Endothelial cell of umbilical vein (primary cell): ENCODE data around the gene ZNF101. TPM values are rescaled to one million over a fixed set of nuclear protein-coding genes. Genes with fewer than 3 reads are reported as not detected.
"Not testable (repeated sequence)": the region's sequence is repeated elsewhere in the genome, so short reads cannot be mapped to it uniquely, and the experiment has no call there.

ENCODE experiments used
- BruUV-seq: library from RNA; stranded (reverse); fragments of 400-500 nt; replicated peaks from 2 replicates; lab custom pipeline; 2021; lab: Mats Ljungman, UMichigan
- CTCF ChIA-PET: fragments of 300-600, 350-600 bp; sonication (Branson Sonifier 250); formaldehyde crosslinking; loops from one replicate; lab custom pipeline; 2021; ENCODE audit warnings: antibody characterized with exemption, inconsistent platforms; lab: Charles Lee
- POLR2A ChIA-PET: fragments of 300-600, 350-600 bp; sonication (Branson Sonifier 250); formaldehyde crosslinking; loops from one replicate; lab custom pipeline; 2021; ENCODE audit warnings: antibody characterized with exemption, inconsistent platforms; lab: Charles Lee
- DNase-seq: peaks from one replicate; pipeline ENCODE4 v3.0.0-alpha.2; 2011; ENCODE audit warnings: low read depth, low spot score
- FAIRE-seq: peaks from 2 replicates; lab custom pipeline; 2011; peaks lifted over from hg19 to GRCh38; lab: Jason Lieb, UNC
- H2AFZ ChIP-seq: 2 replicates; pipeline ENCODE4 v1.6.0; 2012; ENCODE audit warnings: low read depth, low read length, control low read depth, inconsistent platforms
- H3K27ac ChIP-seq: 2 replicates; pipeline ENCODE4 v1.5.1; 2011; ENCODE audit warnings: low read depth, mild to moderate bottlenecking, control low read depth, low read length, moderate library complexity; ENCODE audit not compliant: insufficient read depth
- H3K27me3 ChIP-seq, 2 experiments: 2 replicates each; pipeline versions ENCODE4 v1.6.0 to v1.6.1; 2011; ENCODE audit warnings: low read length in 2 of 2, mixed read lengths in 1 of 2; ENCODE audit not compliant: control insufficient read depth in 2 of 2, insufficient read depth in 2 of 2
- H3K36me3 ChIP-seq, 2 experiments: 2 replicates in 1 of 2; 3 replicates in 1 of 2; pipeline ENCODE4 v1.5.1; 2011; ENCODE audit warnings: low read length in 2 of 2, mild to moderate bottlenecking in 1 of 2, moderate library complexity in 1 of 2; ENCODE audit not compliant: control insufficient read depth in 2 of 2, insufficient read depth in 2 of 2; ENCODE audit errors: extremely low read depth in 1 of 2
- H3K4me1 ChIP-seq: 3 replicates; pipeline ENCODE4 v1.5.1; 2011; ENCODE audit warnings: mild to moderate bottlenecking, low read length; ENCODE audit not compliant: control insufficient read depth, insufficient read depth; ENCODE audit errors: extremely low read depth
- H3K4me2 ChIP-seq: 2 replicates; pipeline ENCODE4 v1.6.1; 2011; ENCODE audit warnings: low read length, control low read depth, mixed read lengths; ENCODE audit not compliant: insufficient read depth
- H3K4me3 ChIP-seq, 3 experiments: fragments of 200-600 bp in 1 of 3; sonication (generic), shearing (Covaris generic) in 1 of 3; replicated peaks in 1 of 3; 2 replicates each; pipeline ENCODE4 v1.5.1; 2011 to 2016; ENCODE audit warnings: control low read depth in 3 of 3, low read length in 3 of 3, mild to moderate bottlenecking in 2 of 3, inconsistent platforms in 1 of 3, low read depth in 1 of 3, moderate library complexity in 1 of 3; ENCODE audit not compliant: insufficient read depth in 1 of 3
- H3K79me2 ChIP-seq: 2 replicates; pipeline ENCODE4 v1.6.0; 2012; ENCODE audit warnings: low read length, inconsistent platforms; ENCODE audit not compliant: control insufficient read depth, insufficient read depth
- H3K9ac ChIP-seq: replicated peaks from 2 replicates; pipeline ENCODE3; 2011; ENCODE audit warnings: low read length, control low read depth; ENCODE audit not compliant: insufficient read depth; ENCODE audit errors: extremely low read depth
- H3K9me1 ChIP-seq: replicated peaks from 3 replicates; pipeline ENCODE4 v1.6.0; 2011; ENCODE audit warnings: mild to moderate bottlenecking, low read length; ENCODE audit not compliant: control insufficient read depth, insufficient read depth; ENCODE audit errors: extremely low read depth
- H3K9me3 ChIP-seq: replicated peaks from 2 replicates; pipeline ENCODE4 v1.5.1; 2012; ENCODE audit warnings: low read length, inconsistent platforms; ENCODE audit not compliant: control insufficient read depth, insufficient read depth
- H4K20me1 ChIP-seq: replicated peaks from 2 replicates; pipeline ENCODE3; 2011; ENCODE audit warnings: mild to moderate bottlenecking, low read length; ENCODE audit not compliant: control insufficient read depth, insufficient read depth; ENCODE audit errors: extremely low read depth
- CTCF ChIP-seq, 2 donors: IDR thresholded peaks; 1 replicate in 1 of 2; 2 replicates in 1 of 2; pipeline ENCODE4 v1.5.1; 2011; ENCODE audit warnings: low read length in 2 of 2, mild to moderate bottlenecking in 2 of 2, moderate library complexity in 2 of 2, control low read depth in 1 of 2, inconsistent platforms in 1 of 2, low read depth in 1 of 2; ENCODE audit not compliant: insufficient read depth in 1 of 2; ENCODE audit errors: extremely low read depth in 1 of 2
- EZH2 ChIP-seq: IDR thresholded peaks from 2 replicates; pipeline ENCODE4 v1.6.1; 2012; ENCODE audit warnings: borderline replicate concordance, low read depth, mild to moderate bottlenecking, moderate library complexity, low read length, inconsistent platforms; ENCODE audit not compliant: severe bottlenecking
- FOS ChIP-seq: IDR thresholded peaks from 2 replicates; pipeline ENCODE4 v1.6.1; 2011; ENCODE audit warnings: mild to moderate bottlenecking, low read length, moderate library complexity, borderline replicate concordance; ENCODE audit not compliant: insufficient read depth
- GATA2 ChIP-seq: IDR thresholded peaks from 2 replicates; pipeline ENCODE4 v1.7.0; 2011; ENCODE audit warnings: low read depth, mild to moderate bottlenecking, moderate library complexity, mixed read lengths, low read length; ENCODE audit not compliant: insufficient read length, insufficient read depth
- JUN ChIP-seq: IDR thresholded peaks from 2 replicates; pipeline ENCODE4 v1.6.1; 2011; ENCODE audit warnings: borderline replicate concordance, low read depth; ENCODE audit not compliant: insufficient read length, insufficient read depth
- MYC ChIP-seq: IDR thresholded peaks from one replicate; pipeline ENCODE4 v1.6.1; 2011; ENCODE audit warnings: mild to moderate bottlenecking, low read depth, low read length
- POLR2A ChIP-seq: IDR thresholded peaks from 2 replicates; pipeline ENCODE4 v1.6.1; 2012; ENCODE audit warnings: low read depth, mild to moderate bottlenecking, control low read depth, low read length
- POLR2AphosphoS5 ChIP-seq: IDR thresholded peaks from 2 replicates; pipeline ENCODE4 v1.6.1; 2012; ENCODE audit warnings: low read depth, mild to moderate bottlenecking, control low read depth, low read length, moderate library complexity; ENCODE audit not compliant: insufficient read depth
- dilution Hi-C: fragments of 300-500 bp; cut with MboI; formaldehyde crosslinking; loops from one replicate; pipeline ENCODE4 v1.15.0; 2019; ENCODE audit warnings: low sequenced_read_pairs; ENCODE audit not compliant: extremely low pct_ligation_motif_present
- intact Hi-C: fragments of 100-400 bp; cut with micrococcal nuclease; formaldehyde crosslinking; loops from one replicate; pipeline ENCODE4 v1.10.0; 2022
- polyA plus RNA-seq, 4 experiments: library from polyadenylated mRNA; depleted of rRNA in 3 of 4; stranded (reverse) in 3 of 4; unstranded in 1 of 4; fragments of >200 nt; gene quantifications; 2 replicates each; pipeline versions ENCODE4 v1.2.1 to v1.2.3, GENCODE V29; 2011 to 2012; ENCODE audit warnings: missing spikeins in 1 of 4
- total RNA-seq: library from RNA; stranded (reverse); gene quantifications from 2 replicates; pipeline ENCODE4 v1.2.3, GENCODE V29; 2021
- TF ChIP-seq, protein P1 (sequence below): IDR thresholded peaks from 2 replicates; pipeline ENCODE4 v1.6.1; 2011; ENCODE audit not compliant: insufficient read depth, insufficient read length

Gene ZNF101
- total and polyA plus RNA-seq, 2 donors (not counting 3 experiments of a cell fraction or from before 2014, with no cell fraction given), result 2.8 to 12.8 TPM

DNA sequence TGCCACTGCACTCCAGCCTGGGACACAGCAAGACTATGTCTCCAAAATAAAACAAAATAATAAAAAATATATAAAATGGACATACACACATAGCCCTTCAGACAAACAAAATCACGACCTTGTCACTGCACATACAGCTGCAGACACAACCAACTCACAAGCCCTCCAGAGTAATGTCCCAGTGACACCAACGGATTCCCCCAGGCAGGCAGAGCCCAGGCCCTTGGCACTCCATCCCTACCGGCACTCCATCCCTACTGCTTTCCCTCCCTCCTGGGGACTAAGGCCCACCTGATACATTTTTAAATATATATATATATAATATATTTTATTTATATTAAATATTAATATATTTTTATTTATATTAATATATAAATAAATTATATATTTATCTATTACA is 18.5 kb downstream of the ZNF101 start:
- intact Hi-C loops, result no loop called here

DNA sequence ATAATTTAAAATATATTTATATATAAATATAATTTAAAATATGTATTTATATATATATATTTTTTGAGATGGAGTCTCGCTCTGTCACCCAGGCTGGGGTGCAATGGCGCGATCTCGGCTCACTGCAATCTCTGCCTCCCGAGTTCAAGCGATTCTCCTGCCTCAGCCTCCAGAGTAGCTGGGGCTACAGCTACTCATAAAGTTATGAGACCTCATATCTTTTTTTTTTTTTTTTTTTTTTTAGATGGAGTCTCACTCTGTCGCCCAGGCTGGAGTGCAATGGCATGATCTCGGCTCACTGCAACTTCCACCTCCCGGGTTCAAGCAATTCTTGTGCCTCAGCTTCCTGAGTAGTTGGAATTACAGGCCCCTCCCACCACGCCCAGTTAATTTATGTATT is 20.4 kb downstream of the ZNF101 start:
- dilution Hi-C loops, H3K9me1 ChIP-seq, BruUV-seq: not testable (repeated sequence)

More for the DNA sequence above, 18.5 kb downstream of the ZNF101 start:
- POLR2A ChIA-PET, result no interaction called here
- FAIRE-seq, result no peak
- Histone ChIP-seq H3K4me2 (no peak overlapping the region), H3K27me3 (no peaks in the 10 kb centered on the region), H3K79me2 (no peaks in the 10 kb centered on the region), H2AFZ (no peak overlapping the region), H3K9me3 (no peaks in the 10 kb centered on the region), H3K4me3 (no peak overlapping the region), H3K27ac (no peak overlapping the region), H4K20me1 (no peaks in the 10 kb centered on the region), H3K36me3 (no peaks in the 10 kb centered on the region), H3K9me1 (no peaks in the 10 kb centered on the region), H3K9ac (no peak overlapping the region), H3K4me1 (no peaks in the 10 kb centered on the region)
- DNase-seq, result no peak
- BruUV-seq, result no TSS peak
- CTCF ChIA-PET, result no interaction called here
- no peak for TF ChIP-seq GATA2
- TF ChIP-seq POLR2AphosphoS5, result no peak
- TF ChIP-seq, protein P1, sequence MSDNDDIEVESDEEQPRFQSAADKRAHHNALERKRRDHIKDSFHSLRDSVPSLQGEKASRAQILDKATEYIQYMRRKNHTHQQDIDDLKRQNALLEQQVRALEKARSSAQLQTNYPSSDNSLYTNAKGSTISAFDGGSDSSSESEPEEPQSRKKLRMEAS, result no peak
- TF ChIP-seq MYC, result no peak
- no peak for TF ChIP-seq EZH2
- no peak for TF ChIP-seq JUN
- no peak for TF ChIP-seq CTCF (IDR thresholded peaks at IDR 0.05; ENCODE audit: extremely low read depth in 1 of 2, insufficient read depth in 1 of 2, low read depth in 1 of 2, low read length in 2 of 2)
- no peak for TF ChIP-seq POLR2A
- no peak for TF ChIP-seq FOS
- dilution Hi-C loops, result no loop called here

More for the DNA sequence above, 20.4 kb downstream of the ZNF101 start:
- FAIRE-seq, H3K36me3 ChIP-seq, H2AFZ ChIP-seq, H3K27ac ChIP-seq, H3K27me3 ChIP-seq, H4K20me1 ChIP-seq, H3K4me1 ChIP-seq, H3K4me3 ChIP-seq, H3K9ac ChIP-seq, H3K79me2 ChIP-seq, H3K4me2 ChIP-seq, H3K9me3 ChIP-seq, intact Hi-C loops, DNase-seq, CTCF ChIA-PET: not testable (repeated sequence)
- POLR2A ChIA-PET, result interaction anchor here (0.6 kb wide), 1 partner anchor 14 kb away, joined by 5 read pairs; no protein-coding TSS in a partner anchor
